ENCODE measurements around the gene TRIM17. TPM values are rescaled to one million over a fixed set of nuclear protein-coding genes. Genes with fewer than 3 reads are reported as not detected.
A peak's percentile ranks its signal among the peaks of the same experiment; 100 is the strongest.

TRIM17 gene
- total and polyA plus RNA-seq, 2 of the 13 experiments (the other 11 are each of a cell fraction or from before 2014, with no cell fraction given), result 0.32 to 0.64 TPM

GRCh38 chr1:228408869-228409805 is 7.5 kb downstream of the TRIM17 start (continued):
- TF ChIP-seq ZNF333 (CRISPR knock-in tag; IDR thresholded peaks at IDR 0.05; ENCODE audit: borderline replicate concordance) (no peak), SIN3A (IDR thresholded peaks at IDR 0.05; ENCODE audit: borderline replicate concordance, low read depth, low read length) (no peak), TAF15 (IDR thresholded peaks at IDR 0.05; ENCODE audit: low read depth, low read length, poor library complexity, severe bottlenecking) (no peak), HOXA3 (CRISPR knock-in tag; IDR thresholded peaks at IDR 0.05) (no peak), NR3C1 (CRISPR knock-in tag; IDR thresholded peaks at IDR 0.05) (no peak), ZBTB42 (CRISPR knock-in tag; IDR thresholded peaks at IDR 0.05) (no peak), GABPA (IDR thresholded peaks at IDR 0.05; ENCODE audit: low read depth, low read length) (no peak), GABPA (CRISPR knock-in tag; IDR thresholded peaks at IDR 0.05; ENCODE audit: low read depth) (no peak)

- Histone ChIP-seq H3K36me3 (replicated peaks in 1 of 2; ENCODE audit: control insufficient read depth in 1 of 2, insufficient read depth in 2 of 2, low read length in 2 of 2) (peaks cover 0 to 1% of the 10 kb centered on the region in 2 experiments; a peak in 1 of 5 replicates), H2AFZ (ENCODE audit: low read length) (no peak overlapping the region), H3K4me3 (replicated peaks in 1 of 3; ENCODE audit: insufficient read depth in 1 of 3, low read depth in 2 of 3, low read length in 3 of 3) (no peak overlapping the region), H3K27ac (ENCODE audit: extremely low read length, insufficient read depth, low read length) (no peak overlapping the region), H3K4me1 (ENCODE audit: insufficient read depth, low read length) (peaks cover 62% of the 10 kb centered on the region), H3K9me3 (ENCODE audit: low read length) (no peaks in the 10 kb centered on the region), H3K9ac (ENCODE audit: insufficient read depth, low read depth, low read length) (no peak overlapping the region), H3K79me2 (ENCODE audit: insufficient read depth, low read length) (peaks cover 26% of the 10 kb centered on the region), H3K27me3 (ENCODE audit: control insufficient read depth in 1 of 2, insufficient read depth in 2 of 2, low read length in 2 of 2) (no peaks in the 10 kb centered on the region; a peak in 1 of 5 replicates), H4K20me1 (ENCODE audit: insufficient read depth, low read length) (peaks cover 20% of the 10 kb centered on the region), H3K4me2 (ENCODE audit: low read depth, low read length) (peak overlapping the region; percentile 94; the same call in 1 of the 2 replicates)
- DNase-seq (ENCODE audit: low spot score), result no peak
- WGBS (ENCODE audit: low lambda C conversion rate), result 98% methylated on average over 16 of the region's 27 CpGs
- intact Hi-C loops (cut with micrococcal nuclease; ENCODE audit: unreplicated experiment) (loop anchor here (5.0 kb wide), 1 partner anchor 79 kb away; the partner anchor contains the start of gene RNF187), in situ Hi-C loops (cut with HindIII; ENCODE audit: extremely low pct_ligation_motif_present, low pct_unique_long_range_greater_than_20kb) (no loop called here)
- ChIA-PET POLR2A (no interaction called here), CTCF (ENCODE audit: low intra/inter-chr PET ratio, low total read pairs) (no interaction called here)
- ATAC-seq, result no peak
- no TSS peak for BruUV-seq (replicated peaks)
- FAIRE-seq, result no peak
- TF ChIP-seq CBX2 (IDR thresholded peaks at IDR 0.05; ENCODE audit: low read depth, low read length) (no peak), CBX2 (CRISPR knock-in tag; IDR thresholded peaks at IDR 0.05; ENCODE audit: low read depth) (no peak), SNAI1 (CRISPR knock-in tag; IDR thresholded peaks at IDR 0.05; ENCODE audit: borderline replicate concordance) (no peak), REPIN1 (CRISPR knock-in tag; IDR thresholded peaks at IDR 0.05; ENCODE audit: borderline replicate concordance, low read depth) (no peak), MED8 (CRISPR knock-in tag; IDR thresholded peaks at IDR 0.05; ENCODE audit: insufficient replicate concordance) (no peak), THAP9 (CRISPR knock-in tag; IDR thresholded peaks at IDR 0.05; ENCODE audit: borderline replicate concordance) (no peak)
- TF ChIP-seq, protein P1, sequence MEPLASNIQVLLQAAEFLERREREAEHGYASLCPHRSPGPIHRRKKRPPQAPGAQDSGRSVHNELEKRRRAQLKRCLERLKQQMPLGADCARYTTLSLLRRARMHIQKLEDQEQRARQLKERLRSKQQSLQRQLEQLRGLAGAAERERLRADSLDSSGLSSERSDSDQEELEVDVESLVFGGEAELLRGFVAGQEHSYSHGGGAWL (CRISPR knock-in tag; IDR thresholded peaks at IDR 0.05), result no peak
These were observed 8.4 kb downstream of the TRIM17 start for GRCh38 chr1:228408041-228408868.
